Peyer's patch (tissue), 4 donors: Measurements from ENCODE around the gene LRP2BP.

Source experiments
- POLR2A ChIP-seq, 2 donors: fragments of 450-650 bp; IDR thresholded peaks; one replicate each; pipeline ENCODE4 v1.5.1; 2017; ENCODE audit warnings: antibody characterized with exemption in 2 of 2, mild to moderate bottlenecking in 2 of 2, moderate library complexity in 2 of 2
- TF ChIP-seq, protein P1 (sequence below), 6 experiments: fragments of 450-650 bp in 4 of 6; fragments of 200-600 bp in 2 of 6; sonication (generic) in 1 of 6; IDR thresholded peaks; one replicate each; pipeline ENCODE4 v1.5.1; 2017 to 2019; ENCODE audit warnings: antibody characterized with exemption in 6 of 6, mild to moderate bottlenecking in 3 of 6, moderate library complexity in 1 of 6

DNA sequence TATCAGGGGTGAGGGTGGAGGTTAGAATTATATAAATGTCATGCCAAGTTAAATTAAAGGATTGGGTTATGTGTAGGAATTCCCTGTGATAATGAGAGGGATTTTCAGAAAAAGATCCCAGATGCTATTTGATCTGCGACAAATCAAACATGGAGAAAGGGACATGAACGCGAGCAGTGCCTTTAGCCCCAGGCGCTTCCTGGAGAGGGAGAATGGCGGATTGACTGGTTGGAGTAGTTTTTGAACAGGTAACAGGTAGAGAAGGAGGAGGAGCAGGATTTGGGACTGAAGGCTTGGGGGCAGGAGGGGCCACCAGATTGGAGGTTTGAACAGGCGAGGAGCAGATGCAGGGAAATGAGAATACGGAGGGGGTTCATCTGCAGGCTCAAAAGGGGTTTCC is 67.1 kb downstream of the LRP2BP start:
- TF ChIP-seq, protein P1, sequence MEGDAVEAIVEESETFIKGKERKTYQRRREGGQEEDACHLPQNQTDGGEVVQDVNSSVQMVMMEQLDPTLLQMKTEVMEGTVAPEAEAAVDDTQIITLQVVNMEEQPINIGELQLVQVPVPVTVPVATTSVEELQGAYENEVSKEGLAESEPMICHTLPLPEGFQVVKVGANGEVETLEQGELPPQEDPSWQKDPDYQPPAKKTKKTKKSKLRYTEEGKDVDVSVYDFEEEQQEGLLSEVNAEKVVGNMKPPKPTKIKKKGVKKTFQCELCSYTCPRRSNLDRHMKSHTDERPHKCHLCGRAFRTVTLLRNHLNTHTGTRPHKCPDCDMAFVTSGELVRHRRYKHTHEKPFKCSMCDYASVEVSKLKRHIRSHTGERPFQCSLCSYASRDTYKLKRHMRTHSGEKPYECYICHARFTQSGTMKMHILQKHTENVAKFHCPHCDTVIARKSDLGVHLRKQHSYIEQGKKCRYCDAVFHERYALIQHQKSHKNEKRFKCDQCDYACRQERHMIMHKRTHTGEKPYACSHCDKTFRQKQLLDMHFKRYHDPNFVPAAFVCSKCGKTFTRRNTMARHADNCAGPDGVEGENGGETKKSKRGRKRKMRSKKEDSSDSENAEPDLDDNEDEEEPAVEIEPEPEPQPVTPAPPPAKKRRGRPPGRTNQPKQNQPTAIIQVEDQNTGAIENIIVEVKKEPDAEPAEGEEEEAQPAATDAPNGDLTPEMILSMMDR (IDR thresholded peaks at IDR 0.05), result no peak
- no peak for TF ChIP-seq POLR2A (IDR thresholded peaks at IDR 0.05)
